Endothelial cell of umbilical vein (primary cell): ENCODE data around the gene LRRC8A. TPM values are rescaled to one million over a fixed set of nuclear protein-coding genes. Genes with fewer than 3 reads are reported as not detected.

ENCODE experiments used
- BruUV-seq: library from RNA; stranded (reverse); fragments of 400-500 nt; replicated peaks from 2 replicates; lab custom pipeline; 2021; lab: Mats Ljungman, UMichigan
- CTCF ChIA-PET: fragments of 300-600, 350-600 bp; sonication (Branson Sonifier 250); formaldehyde crosslinking; loops from one replicate; lab custom pipeline; 2021; ENCODE audit warnings: antibody characterized with exemption, inconsistent platforms; lab: Charles Lee
- POLR2A ChIA-PET: fragments of 300-600, 350-600 bp; sonication (Branson Sonifier 250); formaldehyde crosslinking; loops from one replicate; lab custom pipeline; 2021; ENCODE audit warnings: antibody characterized with exemption, inconsistent platforms; lab: Charles Lee
- DNase-seq: peaks from one replicate; pipeline ENCODE4 v3.0.0-alpha.2; 2011; ENCODE audit warnings: low read depth, low spot score
- FAIRE-seq: peaks from 2 replicates; lab custom pipeline; 2011; peaks lifted over from hg19 to GRCh38; lab: Jason Lieb, UNC
- H2AFZ ChIP-seq: 2 replicates; pipeline ENCODE4 v1.6.0; 2012; ENCODE audit warnings: low read depth, low read length, control low read depth, inconsistent platforms
- H3K27ac ChIP-seq: 2 replicates; pipeline ENCODE4 v1.5.1; 2011; ENCODE audit warnings: low read depth, mild to moderate bottlenecking, control low read depth, low read length, moderate library complexity; ENCODE audit not compliant: insufficient read depth
- H3K27me3 ChIP-seq, 2 experiments: 2 replicates each; pipeline versions ENCODE4 v1.6.0 to v1.6.1; 2011; ENCODE audit warnings: low read length in 2 of 2, mixed read lengths in 1 of 2; ENCODE audit not compliant: control insufficient read depth in 2 of 2, insufficient read depth in 2 of 2
- H3K36me3 ChIP-seq, 2 experiments: 2 replicates in 1 of 2; 3 replicates in 1 of 2; pipeline ENCODE4 v1.5.1; 2011; ENCODE audit warnings: low read length in 2 of 2, mild to moderate bottlenecking in 1 of 2, moderate library complexity in 1 of 2; ENCODE audit not compliant: control insufficient read depth in 2 of 2, insufficient read depth in 2 of 2; ENCODE audit errors: extremely low read depth in 1 of 2
- H3K4me1 ChIP-seq: 3 replicates; pipeline ENCODE4 v1.5.1; 2011; ENCODE audit warnings: mild to moderate bottlenecking, low read length; ENCODE audit not compliant: control insufficient read depth, insufficient read depth; ENCODE audit errors: extremely low read depth
- H3K4me2 ChIP-seq: 2 replicates; pipeline ENCODE4 v1.6.1; 2011; ENCODE audit warnings: low read length, control low read depth, mixed read lengths; ENCODE audit not compliant: insufficient read depth
- H3K4me3 ChIP-seq, 3 experiments: fragments of 200-600 bp in 1 of 3; sonication (generic), shearing (Covaris generic) in 1 of 3; replicated peaks in 1 of 3; 2 replicates each; pipeline ENCODE4 v1.5.1; 2011 to 2016; ENCODE audit warnings: control low read depth in 3 of 3, low read length in 3 of 3, mild to moderate bottlenecking in 2 of 3, inconsistent platforms in 1 of 3, low read depth in 1 of 3, moderate library complexity in 1 of 3; ENCODE audit not compliant: insufficient read depth in 1 of 3
- H3K79me2 ChIP-seq: 2 replicates; pipeline ENCODE4 v1.6.0; 2012; ENCODE audit warnings: low read length, inconsistent platforms; ENCODE audit not compliant: control insufficient read depth, insufficient read depth
- H3K9ac ChIP-seq: replicated peaks from 2 replicates; pipeline ENCODE3; 2011; ENCODE audit warnings: low read length, control low read depth; ENCODE audit not compliant: insufficient read depth; ENCODE audit errors: extremely low read depth
- H3K9me1 ChIP-seq: replicated peaks from 3 replicates; pipeline ENCODE4 v1.6.0; 2011; ENCODE audit warnings: mild to moderate bottlenecking, low read length; ENCODE audit not compliant: control insufficient read depth, insufficient read depth; ENCODE audit errors: extremely low read depth
- H3K9me3 ChIP-seq: replicated peaks from 2 replicates; pipeline ENCODE4 v1.5.1; 2012; ENCODE audit warnings: low read length, inconsistent platforms; ENCODE audit not compliant: control insufficient read depth, insufficient read depth
- H4K20me1 ChIP-seq: replicated peaks from 2 replicates; pipeline ENCODE3; 2011; ENCODE audit warnings: mild to moderate bottlenecking, low read length; ENCODE audit not compliant: control insufficient read depth, insufficient read depth; ENCODE audit errors: extremely low read depth
- EZH2 ChIP-seq: IDR thresholded peaks from 2 replicates; pipeline ENCODE4 v1.6.1; 2012; ENCODE audit warnings: borderline replicate concordance, low read depth, mild to moderate bottlenecking, moderate library complexity, low read length, inconsistent platforms; ENCODE audit not compliant: severe bottlenecking
- FOS ChIP-seq: IDR thresholded peaks from 2 replicates; pipeline ENCODE4 v1.6.1; 2011; ENCODE audit warnings: mild to moderate bottlenecking, low read length, moderate library complexity, borderline replicate concordance; ENCODE audit not compliant: insufficient read depth
- GATA2 ChIP-seq: IDR thresholded peaks from 2 replicates; pipeline ENCODE4 v1.7.0; 2011; ENCODE audit warnings: low read depth, mild to moderate bottlenecking, moderate library complexity, mixed read lengths, low read length; ENCODE audit not compliant: insufficient read length, insufficient read depth
- JUN ChIP-seq: IDR thresholded peaks from 2 replicates; pipeline ENCODE4 v1.6.1; 2011; ENCODE audit warnings: borderline replicate concordance, low read depth; ENCODE audit not compliant: insufficient read length, insufficient read depth
- MYC ChIP-seq: IDR thresholded peaks from one replicate; pipeline ENCODE4 v1.6.1; 2011; ENCODE audit warnings: mild to moderate bottlenecking, low read depth, low read length
- POLR2A ChIP-seq: IDR thresholded peaks from 2 replicates; pipeline ENCODE4 v1.6.1; 2012; ENCODE audit warnings: low read depth, mild to moderate bottlenecking, control low read depth, low read length
- POLR2AphosphoS5 ChIP-seq: IDR thresholded peaks from 2 replicates; pipeline ENCODE4 v1.6.1; 2012; ENCODE audit warnings: low read depth, mild to moderate bottlenecking, control low read depth, low read length, moderate library complexity; ENCODE audit not compliant: insufficient read depth
- dilution Hi-C: fragments of 300-500 bp; cut with MboI; formaldehyde crosslinking; loops from one replicate; pipeline ENCODE4 v1.15.0; 2019; ENCODE audit warnings: low sequenced_read_pairs; ENCODE audit not compliant: extremely low pct_ligation_motif_present
- intact Hi-C: fragments of 100-400 bp; cut with micrococcal nuclease; formaldehyde crosslinking; loops from one replicate; pipeline ENCODE4 v1.10.0; 2022
- polyA plus RNA-seq, 4 experiments: library from polyadenylated mRNA; depleted of rRNA in 3 of 4; stranded (reverse) in 3 of 4; unstranded in 1 of 4; fragments of >200 nt; gene quantifications; 2 replicates each; pipeline versions ENCODE4 v1.2.1 to v1.2.3, GENCODE V29; 2011 to 2012; ENCODE audit warnings: missing spikeins in 1 of 4
- total RNA-seq: library from RNA; stranded (reverse); gene quantifications from 2 replicates; pipeline ENCODE4 v1.2.3, GENCODE V29; 2021
- TF ChIP-seq, protein P1 (sequence below), 2 donors: IDR thresholded peaks; 1 replicate in 1 of 2; 2 replicates in 1 of 2; pipeline ENCODE4 v1.5.1; 2011; ENCODE audit warnings: low read length in 2 of 2, mild to moderate bottlenecking in 2 of 2, moderate library complexity in 2 of 2, control low read depth in 1 of 2, inconsistent platforms in 1 of 2, low read depth in 1 of 2; ENCODE audit not compliant: insufficient read depth in 1 of 2; ENCODE audit errors: extremely low read depth in 1 of 2
- TF ChIP-seq, protein P2 (sequence below): IDR thresholded peaks from 2 replicates; pipeline ENCODE4 v1.6.1; 2011; ENCODE audit not compliant: insufficient read depth, insufficient read length

The LRRC8A gene
- total and polyA plus RNA-seq, 2 donors (not counting 3 experiments of a cell fraction or from before 2014, with no cell fraction given): 99.6 to 129 TPM

DNA sequence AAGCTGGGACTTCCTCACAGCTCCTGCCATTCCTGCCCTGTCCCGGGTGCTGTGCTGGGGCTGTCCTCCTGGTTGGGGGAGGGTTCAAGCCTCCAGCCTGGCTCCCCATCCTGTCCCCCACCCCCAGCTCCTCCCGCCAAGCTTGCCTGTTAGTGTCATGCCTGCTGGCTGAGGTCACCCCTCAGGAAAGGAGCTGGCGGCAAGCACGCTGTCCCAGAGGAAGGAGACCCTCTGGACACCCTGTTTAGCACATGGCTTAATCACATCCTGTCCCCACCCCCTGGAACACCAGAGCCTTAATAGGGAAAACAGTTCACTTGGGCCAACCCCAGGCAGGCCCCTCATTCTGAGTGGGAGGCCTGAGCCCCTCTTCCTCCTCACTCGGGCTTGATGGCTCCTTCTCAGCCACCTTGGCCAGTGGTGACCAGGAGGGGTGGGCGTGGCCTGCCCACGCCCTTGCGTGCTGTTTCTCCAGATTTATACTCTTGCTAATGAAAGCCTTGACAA lies 29.6 kb downstream of the LRRC8A start:
- peak overlapping the region; percentile 63 for H3K9ac ChIP-seq
- peak; percentile 85 for DNase-seq
- dilution Hi-C loops: no loop called here

More for the DNA sequence above, 29.6 kb downstream of the LRRC8A start:
- peaks cover 21 to 47% of the 10 kb centered on the region in 2 experiments for H3K36me3 ChIP-seq
- TF ChIP-seq JUN: peak; percentile 66
- TF ChIP-seq, protein P1, sequence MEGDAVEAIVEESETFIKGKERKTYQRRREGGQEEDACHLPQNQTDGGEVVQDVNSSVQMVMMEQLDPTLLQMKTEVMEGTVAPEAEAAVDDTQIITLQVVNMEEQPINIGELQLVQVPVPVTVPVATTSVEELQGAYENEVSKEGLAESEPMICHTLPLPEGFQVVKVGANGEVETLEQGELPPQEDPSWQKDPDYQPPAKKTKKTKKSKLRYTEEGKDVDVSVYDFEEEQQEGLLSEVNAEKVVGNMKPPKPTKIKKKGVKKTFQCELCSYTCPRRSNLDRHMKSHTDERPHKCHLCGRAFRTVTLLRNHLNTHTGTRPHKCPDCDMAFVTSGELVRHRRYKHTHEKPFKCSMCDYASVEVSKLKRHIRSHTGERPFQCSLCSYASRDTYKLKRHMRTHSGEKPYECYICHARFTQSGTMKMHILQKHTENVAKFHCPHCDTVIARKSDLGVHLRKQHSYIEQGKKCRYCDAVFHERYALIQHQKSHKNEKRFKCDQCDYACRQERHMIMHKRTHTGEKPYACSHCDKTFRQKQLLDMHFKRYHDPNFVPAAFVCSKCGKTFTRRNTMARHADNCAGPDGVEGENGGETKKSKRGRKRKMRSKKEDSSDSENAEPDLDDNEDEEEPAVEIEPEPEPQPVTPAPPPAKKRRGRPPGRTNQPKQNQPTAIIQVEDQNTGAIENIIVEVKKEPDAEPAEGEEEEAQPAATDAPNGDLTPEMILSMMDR (IDR thresholded peaks at IDR 0.05; ENCODE audit: extremely low read depth in 1 of 2, insufficient read depth in 1 of 2, low read depth in 1 of 2, low read length in 2 of 2): no peak
- TF ChIP-seq POLR2AphosphoS5: peak; percentile 97
- TF ChIP-seq, protein P2, sequence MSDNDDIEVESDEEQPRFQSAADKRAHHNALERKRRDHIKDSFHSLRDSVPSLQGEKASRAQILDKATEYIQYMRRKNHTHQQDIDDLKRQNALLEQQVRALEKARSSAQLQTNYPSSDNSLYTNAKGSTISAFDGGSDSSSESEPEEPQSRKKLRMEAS: peak; percentile 83
- peak; percentile 90 for TF ChIP-seq FOS
- no peak for TF ChIP-seq POLR2A
- TF ChIP-seq EZH2: no peak
- TF ChIP-seq GATA2: peak; percentile 46
- TF ChIP-seq MYC: peak; percentile 95
- no TSS peak for BruUV-seq
- peak overlapping the region; percentile 94 for H3K27ac ChIP-seq
- ChIA-PET POLR2A (interaction anchor here (0.6 to 1.7 kb wide), 2 partner anchors 23 to 24 kb away, joined by 3 to 8 read pairs; no protein-coding TSS in a partner anchor), CTCF (interaction anchor here (0.8 to 2.6 kb wide), 3 partner anchors 14 to 48 kb away, joined by 3 to 8 read pairs (median 7); no protein-coding TSS in a partner anchor)
- peaks cover 83% of the 10 kb centered on the region for H3K79me2 ChIP-seq
- H3K9me1 ChIP-seq: no peaks in the 10 kb centered on the region
- no peaks in the 10 kb centered on the region for H3K9me3 ChIP-seq
- FAIRE-seq: no peak
- H3K27me3 ChIP-seq: no peaks in the 10 kb centered on the region
- peak overlapping the region; percentile 26 for H3K4me2 ChIP-seq
- intact Hi-C loops: loop anchor here (1.0 kb wide), 3 partner anchors 19 to 29 kb away; partner anchors contain the start of gene LRRC8A
- H3K4me1 ChIP-seq: peaks cover 58% of the 10 kb centered on the region
- H3K4me3 ChIP-seq: no peak overlapping the region
- no peak overlapping the region for H2AFZ ChIP-seq
- no peaks in the 10 kb centered on the region for H4K20me1 ChIP-seq
